Measurements from ENCODE around the gene TMEM53.

The TMEM53 gene

GRCh38 chr1:44606701-44607281, 67.5 kb downstream of the TMEM53 start:
- no peak overlapping the region for H3K27ac Mint-ChIP-seq
- H3K4me3 Mint-ChIP-seq, result no peak overlapping the region
- no peaks in the 10 kb centered on the region for H3K4me1 Mint-ChIP-seq (ENCODE audit: low read depth)
- H3K9me3 Mint-ChIP-seq, result no peaks in the 10 kb centered on the region
- H3K36me3 Mint-ChIP-seq (ENCODE audit: low read depth), result no peaks in the 10 kb centered on the region
- no peaks in the 10 kb centered on the region for H3K27me3 Mint-ChIP-seq (ENCODE audit: low read depth)

- Mint-ChIP-seq H3K36me3 (ENCODE audit: low read depth) (no peaks in the 10 kb centered on the region), H3K27me3 (ENCODE audit: low read depth) (no peaks in the 10 kb centered on the region), H3K9me3 (no peaks in the 10 kb centered on the region), H3K27ac (no peak overlapping the region), H3K4me1 (ENCODE audit: low read depth) (no peaks in the 10 kb centered on the region), H3K4me3 (no peak overlapping the region)
Observed at GRCh38 chr1:44605914-44606615, 68.2 kb downstream of the TMEM53 start.

GRCh38 chr1:44604157-44604955, 69.9 kb downstream of the TMEM53 start:
- Mint-ChIP-seq H3K4me1 (ENCODE audit: low read depth) (no peaks in the 10 kb centered on the region), H3K27me3 (ENCODE audit: low read depth) (no peaks in the 10 kb centered on the region), H3K4me3 (no peak overlapping the region), H3K9me3 (no peaks in the 10 kb centered on the region), H3K27ac (no peak overlapping the region), H3K36me3 (ENCODE audit: low read depth) (no peaks in the 10 kb centered on the region)

- Mint-ChIP-seq H3K9me3 (no peaks in the 10 kb centered on the region), H3K27me3 (ENCODE audit: low read depth) (no peaks in the 10 kb centered on the region), H3K4me1 (ENCODE audit: low read depth) (no peaks in the 10 kb centered on the region), H3K36me3 (ENCODE audit: low read depth) (no peaks in the 10 kb centered on the region), H3K4me3 (no peak overlapping the region), H3K27ac (no peak overlapping the region)
Observed at GRCh38 chr1:44603718-44604117, 70.6 kb downstream of the TMEM53 start.

All from T-helper 1 cell treated with Interleukin-12 subunit alpha and Interleukin-12 subunit beta and Interleukin-4 antibody, amounts not matched to agents 30 μg/mL and 1 μg/mL, for 36 hours (primary cell).